OCI-M1 (cell line): ENCODE data around the gene IQCM.

Experiments
- DNase-seq: peaks from one replicate; lab custom pipeline; 2025; lab: John Stamatoyannopoulos, UW

Gene IQCM, protein sequence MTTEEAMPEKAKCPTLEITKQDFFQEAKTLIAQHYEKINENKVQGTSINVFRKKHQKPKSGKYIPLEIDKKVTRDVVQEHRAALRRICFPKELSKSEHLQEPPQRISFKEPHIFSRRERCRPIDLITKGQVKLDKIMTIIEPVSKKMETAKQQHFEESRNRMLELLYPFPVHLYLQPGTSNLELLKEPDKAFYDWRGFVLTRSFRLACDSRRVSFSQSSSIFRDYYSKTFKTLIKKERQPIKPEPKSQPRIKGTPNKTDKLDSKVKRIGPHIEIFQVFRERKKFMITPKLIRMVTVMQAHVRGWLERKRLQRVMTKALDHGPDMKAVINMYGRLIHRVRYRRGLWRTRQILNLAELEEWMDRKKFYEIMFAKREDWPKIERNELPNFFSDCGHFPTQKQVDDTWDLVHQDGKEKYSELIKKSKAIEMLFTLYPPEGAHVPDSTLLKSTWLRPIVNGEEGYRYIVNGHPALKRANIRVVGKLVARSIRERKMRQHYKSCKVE

DNA sequence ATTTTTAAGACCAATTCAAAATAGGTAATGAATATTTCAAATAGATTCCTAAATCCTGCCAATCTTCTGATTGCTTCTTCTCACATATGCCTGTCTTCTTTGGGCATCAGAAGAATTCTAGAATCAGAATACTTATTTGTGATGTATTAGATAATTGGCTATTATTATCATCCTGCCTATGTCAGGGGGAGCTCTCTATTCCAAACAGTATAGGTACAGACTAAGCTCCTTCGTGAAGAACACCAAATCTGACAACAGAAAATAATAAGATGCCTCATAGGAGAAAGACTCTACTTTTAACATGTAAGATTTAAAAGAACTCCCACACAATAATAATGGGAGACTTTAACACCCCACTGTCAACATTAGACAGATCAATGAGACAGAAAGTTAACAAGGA, at the start of gene IQCM:
Gene IQCM, minus strand, starts transcription at position 101 of the 400 bp plus-strand sequence. CDS start 73,152 bp downstream, outside the sequence.
- DNase-seq, result no peak

DNA sequence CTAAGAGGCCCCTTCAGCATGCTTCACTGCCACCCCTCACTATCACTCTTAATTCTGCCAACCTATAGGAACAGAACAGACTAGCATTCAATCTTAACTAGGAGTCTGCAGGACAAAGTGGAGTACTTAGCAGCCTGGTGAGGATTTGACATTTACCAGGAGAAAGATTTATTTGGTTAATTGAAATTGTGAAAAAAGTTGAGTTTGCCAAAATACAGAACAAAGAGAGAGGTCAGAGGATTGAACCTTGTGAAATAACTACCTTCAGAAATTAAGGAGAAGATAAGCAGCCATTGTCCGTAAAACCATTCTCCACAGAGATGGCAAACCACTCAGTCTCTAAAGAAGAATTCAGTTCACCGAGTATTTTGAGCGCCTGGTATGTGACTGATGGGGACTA, 41.8 kb upstream of the IQCM start:
- DNase-seq, result no peak

DNA sequence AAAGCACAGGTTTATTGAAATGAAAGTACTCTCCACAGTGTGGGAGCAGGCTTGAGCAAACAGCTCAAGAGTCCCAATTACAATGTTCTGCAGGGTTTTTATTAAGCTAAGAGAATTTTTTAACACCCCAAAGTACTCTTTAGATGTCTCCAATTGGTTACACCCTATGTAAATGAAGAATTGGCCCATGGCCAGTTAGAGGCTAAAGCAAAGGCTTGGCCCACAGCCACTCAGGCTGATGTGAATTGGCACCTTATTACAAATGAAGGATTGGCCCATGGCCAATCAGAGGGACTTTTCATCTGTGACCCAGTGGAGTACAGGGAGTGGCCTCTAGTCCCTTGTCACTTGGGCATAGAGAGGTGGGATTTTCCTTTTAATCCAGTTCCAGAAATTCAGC, 30.1 kb upstream of the IQCM start:
- no peak for DNase-seq

DNA sequence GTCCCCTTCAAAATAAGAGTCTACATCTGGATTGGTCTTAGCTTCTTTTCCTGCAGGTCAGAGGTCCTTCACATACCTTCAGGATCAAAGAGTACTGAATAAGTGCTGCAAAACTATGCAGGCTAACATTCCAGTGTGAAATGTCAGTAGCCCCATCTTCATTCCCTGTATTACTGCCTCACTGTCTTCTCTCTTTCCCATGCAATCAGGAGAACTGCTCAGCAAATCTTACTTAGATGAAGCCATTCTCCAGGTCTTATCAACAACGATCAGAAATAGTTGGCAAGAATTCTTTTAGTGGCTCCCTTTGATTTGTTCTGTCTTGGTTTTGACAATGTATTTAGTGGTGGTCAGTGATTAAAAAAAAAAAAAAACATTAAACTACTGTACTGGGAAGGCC, 26.0 kb upstream of the IQCM start:
- no peak for DNase-seq

DNA sequence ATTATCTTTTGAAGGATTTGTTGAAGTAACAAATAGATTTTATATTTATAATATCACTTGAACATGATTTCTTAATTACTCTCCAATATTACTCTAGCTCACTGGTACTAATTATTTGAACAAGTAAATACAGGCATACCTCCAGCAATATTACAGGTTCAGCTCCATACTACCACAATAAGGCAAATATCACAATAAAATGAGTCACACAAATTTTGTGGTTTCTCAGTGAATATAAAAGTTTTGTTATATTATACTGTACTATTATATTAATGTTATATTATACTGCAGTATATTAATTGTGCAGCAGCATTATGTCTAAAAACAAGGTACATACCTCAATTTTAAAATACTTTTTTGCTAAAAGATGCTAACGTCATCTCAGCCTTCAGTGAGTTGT, 22.4 kb upstream of the IQCM start:
- DNase-seq, result no peak

DNA sequence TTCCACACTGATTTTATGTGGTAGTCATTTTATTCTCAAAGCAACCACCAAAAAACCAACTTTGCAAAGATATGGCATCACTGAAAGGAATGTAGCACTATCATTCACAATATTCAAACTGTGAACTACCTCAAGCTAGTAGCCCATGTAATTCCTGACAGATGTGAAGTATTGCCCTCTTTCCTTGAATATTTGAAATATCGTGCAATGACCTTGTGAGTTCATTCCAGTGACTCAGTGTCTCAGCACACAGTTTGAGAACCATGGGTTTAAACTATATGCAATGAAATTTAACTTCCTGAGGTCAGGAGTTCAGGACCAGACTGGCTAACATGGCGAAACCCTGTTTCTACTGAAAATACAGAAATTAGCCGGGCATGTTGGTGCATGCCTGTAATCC, 20.9 kb upstream of the IQCM start:
- no peak for DNase-seq

DNA sequence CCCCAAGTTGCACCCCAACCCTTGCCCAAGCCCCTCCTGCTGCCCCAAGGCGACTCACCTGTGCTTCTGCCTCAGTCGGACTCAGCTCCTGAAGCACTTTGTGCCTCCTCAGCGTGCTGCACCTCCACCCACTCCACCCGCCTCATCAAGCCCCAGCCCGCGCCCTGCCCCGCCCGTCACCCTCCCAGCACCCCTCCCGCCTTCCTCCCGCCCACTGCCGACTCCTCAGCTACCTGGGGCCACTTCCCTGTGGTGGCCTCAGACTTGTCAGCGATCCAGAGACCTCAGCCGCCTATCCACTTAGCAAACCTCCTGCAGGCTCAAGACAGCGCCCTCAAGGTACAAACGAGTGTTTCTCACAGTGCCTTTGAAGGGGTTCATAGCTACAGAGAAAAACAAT, 19.6 kb upstream of the IQCM start:
- DNase-seq, result no peak

DNA sequence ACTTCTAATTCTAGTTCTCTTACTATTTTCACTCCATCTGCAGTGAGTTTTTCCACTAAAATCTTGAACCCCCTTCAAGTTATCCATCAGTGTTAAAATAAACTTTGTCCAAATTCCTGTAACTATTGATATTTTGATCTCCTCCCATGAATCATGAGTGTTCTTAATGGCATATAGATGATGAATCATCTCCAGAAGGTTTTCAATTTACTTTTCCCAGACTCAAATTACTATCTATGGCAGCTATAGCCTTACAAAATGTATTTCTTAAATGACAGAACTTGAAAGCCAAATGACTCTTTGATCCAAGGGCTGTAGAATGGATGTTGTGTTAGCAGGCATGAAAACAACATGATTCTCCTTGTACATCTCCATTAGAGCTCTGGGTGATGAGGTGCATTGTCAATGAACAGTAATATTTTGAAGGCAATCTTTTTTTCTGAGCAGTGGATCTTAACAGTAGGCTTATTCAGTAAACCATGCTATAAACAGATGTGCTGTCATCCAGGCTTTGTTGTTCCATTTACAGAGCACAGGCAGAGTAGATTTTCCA, 16.1 kb upstream of the IQCM start:
- DNase-seq, result no peak

DNA sequence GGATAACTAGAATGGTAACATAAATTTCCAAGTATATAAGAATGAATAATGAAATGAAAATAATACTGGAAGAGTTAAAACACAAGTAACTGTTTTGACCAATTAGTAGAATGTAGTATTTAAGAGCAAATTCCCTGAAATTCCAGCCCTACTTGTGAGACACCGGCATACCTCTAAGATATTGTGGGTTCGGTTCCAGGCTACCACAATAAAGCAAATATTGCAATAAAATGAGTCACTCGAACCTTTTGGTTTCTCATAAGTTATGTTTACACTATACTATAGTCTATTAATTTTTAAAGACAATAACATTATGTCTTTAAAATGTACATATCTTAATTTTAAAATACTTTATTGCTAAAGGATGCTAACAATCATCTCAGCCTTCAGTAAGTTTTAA, 15.2 kb upstream of the IQCM start:
- DNase-seq, result no peak

DNA sequence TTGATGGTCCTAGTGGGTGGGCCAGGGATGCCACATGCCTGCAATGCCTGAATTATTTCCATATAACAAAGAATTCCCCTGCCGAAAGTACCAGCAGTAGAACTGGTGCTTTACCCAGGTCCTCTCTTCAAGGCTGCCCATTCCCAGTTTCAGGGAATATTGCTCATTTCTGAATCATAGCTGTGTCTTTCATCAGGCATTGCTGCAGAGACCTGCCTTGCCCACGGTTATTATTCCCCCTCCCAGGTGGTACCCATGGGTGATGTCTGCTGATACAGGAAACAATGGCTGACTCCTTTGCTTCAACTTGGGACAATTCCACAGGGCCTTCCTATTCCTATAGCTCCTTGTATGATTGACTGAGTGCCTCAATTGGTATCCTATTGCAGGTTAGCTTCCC, 9.7 kb upstream of the IQCM start:
- no peak for DNase-seq

DNA sequence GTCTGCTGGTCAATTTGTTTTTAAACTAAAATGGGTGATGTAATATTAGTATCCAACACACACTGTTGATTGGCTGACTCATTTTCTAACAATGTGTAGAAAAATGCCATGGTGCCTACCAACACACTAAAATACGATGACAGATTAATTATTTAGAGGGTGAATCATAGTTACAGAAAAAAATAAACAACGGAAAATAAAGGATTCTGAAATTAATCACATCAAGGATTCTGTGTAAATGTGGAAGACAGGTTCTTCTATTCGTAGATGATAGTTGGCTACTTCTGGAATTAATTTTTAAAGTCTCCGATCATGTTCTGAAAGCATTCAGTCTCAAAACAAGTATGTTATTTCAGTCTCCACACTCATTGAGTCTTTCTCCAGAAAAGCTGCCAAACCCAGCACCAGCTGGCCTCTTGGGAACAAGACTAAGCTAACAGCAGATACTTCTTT, 8.2 kb upstream of the IQCM start:
- DNase-seq, result no peak

DNA sequence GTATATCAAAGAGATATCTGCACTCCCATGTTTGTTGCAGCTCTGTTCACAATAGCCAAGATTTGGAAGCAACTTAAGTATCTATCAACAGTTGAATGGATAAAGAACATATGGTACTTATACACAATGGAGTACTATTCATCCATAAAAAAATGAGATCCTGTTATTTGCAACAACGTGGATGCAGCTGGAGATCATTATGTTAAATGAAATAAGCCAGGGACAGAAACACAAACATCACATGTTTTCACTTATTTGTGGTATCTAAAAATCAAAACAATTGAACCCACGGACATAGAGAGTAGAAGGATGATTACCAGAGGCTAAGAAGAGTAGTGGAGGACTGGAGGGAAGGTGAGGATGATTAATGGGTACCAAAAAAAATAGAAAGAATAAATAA, 14.2 kb downstream of the IQCM start:
- no peak for DNase-seq

DNA sequence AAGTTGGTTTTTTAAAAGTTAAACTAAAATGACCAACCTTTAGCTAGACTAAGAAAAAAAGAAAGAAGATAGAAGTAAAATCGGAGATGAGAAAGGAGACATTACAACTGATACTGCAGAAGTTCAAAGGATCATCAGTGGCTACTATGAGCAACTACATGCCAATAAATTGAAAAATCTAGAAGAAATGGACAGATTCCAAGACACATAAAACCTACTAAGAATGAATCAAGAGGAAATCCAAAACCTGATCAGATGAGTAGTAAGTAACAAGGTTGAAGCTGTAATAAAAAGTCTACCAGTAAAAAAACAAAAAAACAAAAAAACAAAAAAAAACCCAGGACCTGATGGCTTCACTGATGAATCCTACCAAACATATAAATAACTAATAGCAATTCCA, 16.1 kb downstream of the IQCM start:
- no peak for DNase-seq

DNA sequence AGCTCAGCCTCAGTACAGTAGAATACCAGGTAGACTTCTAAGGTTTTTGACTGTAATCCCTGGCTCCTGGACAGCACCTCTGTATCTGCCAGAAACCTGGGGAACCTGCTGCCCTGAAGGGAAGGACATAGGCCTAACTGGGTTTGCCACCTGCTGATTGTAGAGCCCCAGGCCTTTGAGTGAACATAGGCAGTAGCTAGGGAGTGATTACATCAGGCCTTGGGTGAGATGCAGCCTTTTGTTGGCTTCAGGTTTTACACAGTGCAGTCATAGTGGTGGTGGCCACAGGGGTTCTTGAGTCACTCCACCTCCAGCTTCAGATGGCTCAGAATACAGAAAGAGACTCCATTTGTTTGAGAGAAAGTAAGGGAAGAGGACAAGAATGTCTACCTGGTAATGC, 19.3 kb downstream of the IQCM start:
- peak; percentile 19 for DNase-seq

DNA sequence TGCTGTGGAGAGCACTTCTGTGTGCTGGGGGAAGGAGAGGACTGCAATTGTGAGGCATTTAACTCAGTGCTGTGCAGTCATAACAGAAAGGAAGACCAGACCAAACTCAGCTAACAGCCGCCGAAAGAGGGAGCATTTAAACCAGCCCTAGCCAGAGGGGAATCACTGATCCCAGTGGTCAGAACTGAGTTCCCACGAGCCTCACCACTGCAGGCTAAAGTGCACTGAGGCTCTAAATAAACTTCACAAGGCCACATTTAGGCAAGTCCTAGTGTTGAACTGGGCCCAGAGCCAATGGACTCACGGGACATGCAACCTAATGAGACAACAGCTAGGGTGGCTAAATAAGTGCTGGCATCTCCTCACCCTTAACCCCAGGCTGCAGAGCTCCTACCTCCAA, 20.4 kb downstream of the IQCM start:
- DNase-seq, result no peak

DNA sequence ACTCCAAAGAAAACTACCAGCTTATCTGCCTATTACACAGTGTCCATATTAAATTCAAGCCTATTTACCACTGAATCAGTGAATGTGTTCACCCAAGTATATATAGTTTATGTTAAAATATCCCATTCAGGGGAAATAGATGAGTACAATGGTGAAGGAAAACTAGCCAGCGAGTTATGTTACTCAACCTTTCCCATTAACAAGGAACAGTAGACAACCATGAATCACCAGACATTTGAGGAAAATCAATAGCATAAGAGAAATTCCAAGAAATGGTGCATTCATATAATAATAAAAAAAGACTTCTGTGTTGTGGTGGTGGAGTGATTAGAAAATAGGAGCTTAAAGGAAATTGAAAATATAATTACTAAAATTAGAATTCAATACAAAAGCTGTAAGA, 21.3 kb downstream of the IQCM start:
- no peak for DNase-seq

DNA sequence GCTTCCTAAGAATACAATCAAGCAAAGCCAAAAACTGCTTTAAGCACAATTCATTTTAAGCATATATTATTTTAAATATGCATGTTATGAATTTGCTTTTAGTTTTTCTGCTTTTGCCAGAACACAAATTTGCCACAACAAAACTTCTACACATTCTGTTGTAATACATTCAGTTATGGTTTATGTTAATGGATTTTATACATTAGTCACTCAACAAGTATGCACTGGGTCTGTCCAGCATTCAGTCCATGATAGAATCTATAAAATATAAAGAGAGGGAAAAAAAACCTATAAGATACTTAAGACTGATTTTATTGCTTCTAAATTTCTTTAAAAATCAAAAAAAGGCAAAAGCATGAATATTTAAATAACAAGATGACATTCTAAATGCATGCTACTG, 22.2 kb downstream of the IQCM start:
- DNase-seq, result no peak

DNA sequence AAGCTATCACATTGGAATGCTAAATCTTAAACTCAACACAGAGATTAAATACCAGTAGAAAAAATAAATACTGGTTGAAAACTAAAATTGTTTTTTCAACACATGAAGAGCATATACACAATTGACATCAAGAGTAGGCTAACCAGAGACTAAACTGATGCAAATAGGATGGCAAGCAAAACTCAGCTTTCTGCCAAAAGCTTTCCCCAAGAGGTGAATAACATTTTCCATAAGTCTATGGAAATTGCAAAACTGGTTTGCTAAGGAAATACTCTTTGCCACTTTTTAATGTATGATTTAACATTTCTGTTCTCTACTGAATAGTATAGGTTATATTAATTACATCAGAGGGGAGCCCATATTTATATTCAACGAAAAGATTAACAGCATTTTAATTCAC, 23.8 kb downstream of the IQCM start:
- DNase-seq, result no peak

DNA sequence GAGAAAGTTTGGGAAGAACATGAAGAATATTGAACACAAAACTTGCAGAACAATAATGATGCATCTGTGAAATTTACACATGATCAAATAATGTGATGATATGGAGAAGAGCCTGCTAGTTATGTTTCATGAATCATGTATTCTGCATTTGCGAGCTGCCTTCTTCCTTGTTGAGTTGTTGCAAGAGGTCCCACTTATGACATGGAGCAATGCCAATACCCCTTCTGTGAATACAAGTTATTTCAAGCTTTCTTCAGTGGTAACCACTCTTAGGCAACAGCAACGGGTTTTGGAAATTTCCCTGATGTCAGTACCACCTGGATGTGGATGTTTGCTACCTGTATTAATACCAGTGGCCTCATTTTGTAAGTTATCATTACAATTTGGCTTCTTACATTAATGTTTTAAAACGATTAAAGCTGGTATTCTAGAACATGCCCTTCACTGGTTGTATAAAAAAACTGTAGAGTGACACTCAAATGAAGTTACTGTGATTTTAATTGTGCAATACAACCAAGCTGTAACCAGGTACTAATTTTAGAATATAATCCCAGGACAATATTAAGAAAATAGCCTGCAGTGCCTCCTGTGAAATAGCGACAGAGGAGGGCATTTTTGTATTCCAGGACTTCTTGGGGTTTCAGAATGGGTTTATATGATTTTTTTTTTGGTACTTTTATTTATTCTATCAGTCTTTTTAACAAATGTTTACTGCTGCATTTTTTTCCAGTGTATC, 25.3 kb downstream of the IQCM start:
- no peak for DNase-seq

DNA sequence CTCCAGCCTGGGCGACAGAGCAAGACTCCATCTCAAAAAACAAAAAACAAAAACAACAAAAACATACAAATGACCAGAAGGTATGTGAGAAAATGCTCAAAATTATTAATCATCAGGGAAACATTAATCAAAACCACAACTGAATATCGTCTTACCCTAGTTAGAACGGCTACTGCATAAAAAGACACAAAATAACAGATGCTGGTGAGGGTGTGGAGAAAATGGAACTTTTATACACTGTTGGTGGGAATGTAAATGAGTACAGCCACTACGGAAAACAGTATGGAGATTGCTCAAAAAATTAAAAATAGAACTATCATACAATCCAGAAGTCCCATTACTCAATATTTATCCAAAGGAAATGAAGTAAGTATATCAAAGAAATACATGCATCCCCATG, 27.3 kb downstream of the IQCM start:
- DNase-seq, result no peak

DNA sequence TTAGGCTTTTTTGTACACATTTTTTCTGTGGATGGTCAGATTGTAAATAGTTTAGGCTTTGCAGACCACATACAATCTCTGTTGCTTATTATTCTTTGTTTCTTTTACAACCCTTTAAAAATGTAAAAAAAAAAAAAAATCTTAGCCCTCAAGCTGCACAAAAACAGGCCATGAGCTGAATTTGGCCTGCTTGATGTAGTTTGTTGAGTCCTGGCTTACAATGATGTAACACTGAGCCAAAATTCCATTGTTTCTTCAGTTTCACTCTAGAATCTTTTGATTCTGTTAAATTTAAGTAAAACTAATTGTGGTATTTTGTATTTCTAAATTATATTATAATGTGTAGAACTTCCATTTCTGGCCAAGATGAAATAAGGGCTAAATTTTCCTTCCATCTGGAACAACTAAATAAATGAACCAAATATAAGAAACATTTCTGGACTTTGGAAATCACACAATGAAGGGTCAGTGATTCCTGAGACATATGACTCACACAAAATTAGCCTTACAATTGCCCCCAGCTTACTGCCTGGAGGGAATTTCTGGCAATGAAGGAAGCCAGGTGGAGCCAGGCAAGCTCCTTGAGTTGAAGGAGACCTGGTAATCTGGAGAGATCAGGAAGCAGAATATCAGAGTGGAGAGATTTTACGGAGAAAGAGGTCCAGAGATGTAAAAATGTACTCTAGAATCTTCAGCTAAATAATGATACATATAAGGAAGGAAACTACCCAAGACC, 29.8 kb downstream of the IQCM start:
- no peak for DNase-seq

DNA sequence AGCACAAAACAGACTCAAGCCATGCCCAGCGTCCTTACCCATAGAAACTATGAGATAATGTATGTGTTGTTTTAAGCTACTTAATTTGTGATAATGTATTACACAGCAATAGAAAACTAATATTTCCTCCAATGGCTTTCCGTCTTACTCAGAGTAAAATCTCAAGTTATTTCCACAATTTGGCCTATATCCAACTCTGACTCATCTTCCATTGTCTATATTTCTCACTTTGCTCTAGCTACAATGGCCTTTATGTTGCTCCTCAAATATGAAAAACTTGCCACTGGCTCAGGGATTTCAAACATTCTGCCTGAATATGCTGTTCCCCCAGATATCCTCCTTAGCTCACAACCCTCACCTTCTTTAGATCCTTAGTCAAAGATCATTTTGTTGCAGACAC, 31.6 kb downstream of the IQCM start:
- no peak for DNase-seq
